HEK293 (cell line): ENCODE results near the gene FER1L5.

Source experiments
- CTCF ChIA-PET: fragments of 350-600 bp; formaldehyde crosslinking; extraction: SDS; loops from one replicate; lab custom pipeline; 2021; ENCODE audit warnings: antibody characterized with exemption; lab: Yijun Ruan, JAX
- POLR2A ChIA-PET: fragments of 300-600 bp; formaldehyde crosslinking; extraction: SDS; loops from one replicate; lab custom pipeline; 2020; ENCODE audit warnings: antibody characterized with exemption, inconsistent platforms; lab: Yijun Ruan, JAX
- H3K27ac ChIP-seq: fragments of 200-500 bp; sonication (Bioruptor generic); 2 replicates; pipeline ENCODE4 v1.5.1; 2014; ENCODE audit warnings: low read depth, low read length, control low read depth, inconsistent platforms; ENCODE audit errors: extremely low read depth
- H3K36me3 ChIP-seq, 2 experiments: fragments of 200-500 bp in 1 of 2; sonication (Bioruptor generic) in 1 of 2; 1 replicate in 1 of 2; 2 replicates in 1 of 2; pipeline ENCODE4 v1.5.1; 2014 to 2017; ENCODE audit warnings: inconsistent platforms in 2 of 2, low read length in 2 of 2; ENCODE audit not compliant: control insufficient read depth in 2 of 2, insufficient read depth in 1 of 2
- H3K4me1 ChIP-seq: fragments of 200-500 bp; sonication (Bioruptor generic); 2 replicates; pipeline ENCODE4 v1.5.1; 2014; ENCODE audit warnings: mild to moderate bottlenecking, low read length, inconsistent platforms; ENCODE audit not compliant: control insufficient read depth, insufficient read depth
- H3K4me3 ChIP-seq: 2 replicates; pipeline ENCODE4 v1.5.1; 2011; ENCODE audit warnings: low read depth, mild to moderate bottlenecking, control low read depth, low read length, moderate library complexity
- H3K9me3 ChIP-seq: fragments of 200-500 bp; sonication (Bioruptor generic); 2 replicates; pipeline ENCODE4 v1.5.1; 2014; ENCODE audit warnings: low read depth, low read length, inconsistent platforms; ENCODE audit not compliant: control insufficient read depth, insufficient read depth
- IKZF3 ChIP-seq: fragments of 450-650 bp; IDR thresholded peaks from 2 replicates; pipeline ENCODE4 v1.5.0; 2018; ENCODE audit warnings: missing biosample characterization, mild to moderate bottlenecking, missing genetic modification characterization, moderate library complexity
- SALL2 ChIP-seq: fragments of 450-650 bp; formaldehyde crosslinking; IDR thresholded peaks from 2 replicates; pipeline ENCODE4 v1.5.0; 2017; ENCODE audit warnings: missing biosample characterization, mild to moderate bottlenecking, missing genetic modification characterization, borderline replicate concordance
- SETDB1 ChIP-seq: IDR thresholded peaks from one replicate; pipeline ENCODE4 v1.6.1; 2017; ENCODE audit warnings: mild to moderate bottlenecking, low read length, moderate library complexity, mixed read lengths; ENCODE audit not compliant: insufficient read length
- SP7 ChIP-seq: fragments of 450-650 bp; formaldehyde crosslinking; IDR thresholded peaks from 2 replicates; pipeline ENCODE4 v1.5.1; 2016; ENCODE audit warnings: missing biosample characterization, missing genetic modification characterization
- ZBTB17 ChIP-seq: fragments of 450-650 bp; formaldehyde crosslinking; IDR thresholded peaks from 2 replicates; pipeline ENCODE4 v1.5.1; 2016; ENCODE audit warnings: missing biosample characterization, missing genetic modification characterization
- ZBTB8A ChIP-seq: fragments of 450-650 bp; formaldehyde crosslinking; IDR thresholded peaks from 2 replicates; pipeline ENCODE4 v1.5.1; 2016; ENCODE audit warnings: missing biosample characterization, missing genetic modification characterization
- ZIC2 ChIP-seq: fragments of 450-650 bp; formaldehyde crosslinking; IDR thresholded peaks from 2 replicates; pipeline ENCODE4 v1.5.1; 2016; ENCODE audit warnings: missing biosample characterization, missing genetic modification characterization
- ZNF112 ChIP-seq: fragments of 450-650 bp; formaldehyde crosslinking; IDR thresholded peaks from 2 replicates; pipeline ENCODE4 v1.5.0; 2017; ENCODE audit warnings: missing biosample characterization, missing genetic modification characterization
- ZNF169 ChIP-seq: fragments of 450-650 bp; formaldehyde crosslinking; IDR thresholded peaks from 2 replicates; pipeline ENCODE4 v1.5.1; 2016; ENCODE audit warnings: missing biosample characterization, missing genetic modification characterization
- ZNF302 ChIP-seq: fragments of 450-650 bp; formaldehyde crosslinking; IDR thresholded peaks from 2 replicates; pipeline ENCODE4 v1.5.1; 2016; ENCODE audit warnings: missing biosample characterization, missing genetic modification characterization, low read depth
- ZNF391 ChIP-seq: fragments of 450-650 bp; formaldehyde crosslinking; IDR thresholded peaks from 2 replicates; pipeline ENCODE4 v1.5.1; 2016; ENCODE audit warnings: low read depth, missing biosample characterization, missing genetic modification characterization, borderline replicate concordance
- ZNF433 ChIP-seq: fragments of 450-650 bp; formaldehyde crosslinking; IDR thresholded peaks from 2 replicates; pipeline ENCODE4 v1.5.1; 2016; ENCODE audit warnings: missing biosample characterization, missing genetic modification characterization, low read depth
- ZNF473 ChIP-seq: fragments of 450-650 bp; formaldehyde crosslinking; IDR thresholded peaks from 2 replicates; pipeline ENCODE4 v1.5.1; 2017; ENCODE audit warnings: missing biosample characterization, missing genetic modification characterization
- ZNF501 ChIP-seq: fragments of 450-650 bp; formaldehyde crosslinking; IDR thresholded peaks from 2 replicates; pipeline ENCODE4 v1.5.1; 2016; ENCODE audit warnings: missing biosample characterization, missing genetic modification characterization
- ZNF549 ChIP-seq: fragments of 450-650 bp; IDR thresholded peaks from 2 replicates; pipeline ENCODE4 v1.5.1; 2018; ENCODE audit warnings: missing biosample characterization, missing genetic modification characterization, mild to moderate bottlenecking, inconsistent platforms, moderate library complexity
- ZNF585B ChIP-seq: fragments of 450-650 bp; formaldehyde crosslinking; IDR thresholded peaks from 2 replicates; pipeline ENCODE4 v1.5.1; 2016; ENCODE audit warnings: missing biosample characterization, missing genetic modification characterization
- ZNF623 ChIP-seq: fragments of 450-650 bp; formaldehyde crosslinking; IDR thresholded peaks from 2 replicates; pipeline ENCODE4 v1.5.1; 2016; ENCODE audit warnings: missing biosample characterization, missing genetic modification characterization
- ZNF624 ChIP-seq: fragments of 450-650 bp; formaldehyde crosslinking; IDR thresholded peaks from 2 replicates; pipeline ENCODE4 v1.5.1; 2017; ENCODE audit warnings: missing biosample characterization, missing genetic modification characterization
- ZNF639 ChIP-seq: fragments of 450-650 bp; formaldehyde crosslinking; IDR thresholded peaks from 2 replicates; pipeline ENCODE4 v1.5.1; 2016; ENCODE audit warnings: missing biosample characterization, missing genetic modification characterization
- ZNF792 ChIP-seq: fragments of 450-650 bp; formaldehyde crosslinking; IDR thresholded peaks from 2 replicates; pipeline ENCODE4 v1.5.1; 2016; ENCODE audit warnings: missing biosample characterization, missing genetic modification characterization
- ZNF830 ChIP-seq: fragments of 450-650 bp; IDR thresholded peaks from 2 replicates; pipeline ENCODE4 v1.5.0; 2018; ENCODE audit warnings: missing biosample characterization, missing genetic modification characterization, low read depth, mild to moderate bottlenecking, moderate library complexity
- TF ChIP-seq, protein P1 (sequence below): fragments of 450-650 bp; formaldehyde crosslinking; IDR thresholded peaks from 2 replicates; pipeline ENCODE4 v1.5.1; 2016; ENCODE audit warnings: missing biosample characterization, missing genetic modification characterization

The FER1L5 gene

DNA sequence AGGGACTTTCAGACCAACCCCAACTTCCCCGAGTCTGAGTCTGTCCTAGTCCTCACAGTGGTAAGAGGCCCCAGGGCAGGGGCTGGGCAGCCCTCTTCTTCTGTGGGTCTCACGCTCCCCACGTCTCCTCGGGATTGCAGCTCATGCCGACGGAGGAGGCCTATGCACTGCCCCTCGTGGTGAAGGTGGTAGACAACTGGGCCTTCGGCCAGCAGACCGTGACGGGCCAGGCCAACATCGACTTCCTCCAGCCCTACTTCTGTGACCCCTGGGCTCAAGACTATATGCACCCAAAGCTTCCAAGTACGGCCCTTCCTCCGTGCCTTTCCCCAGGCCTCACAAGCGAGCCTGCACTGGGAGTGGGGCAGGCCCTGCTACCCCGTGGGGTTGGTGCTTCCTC, 53.0 kb downstream of the FER1L5 start (continued):
- TF ChIP-seq ZNF639 (tag by site-specific recombination) (no peak), ZNF624 (tag by site-specific recombination) (no peak), ZNF830 (tag by site-specific recombination) (no peak), ZNF391 (tag by site-specific recombination) (no peak), ZNF549 (tag by site-specific recombination) (no peak), SP7 (tag by site-specific recombination) (no peak), ZNF792 (tag by site-specific recombination) (no peak), ZBTB8A (no peak)
- TF ChIP-seq, protein P1, sequence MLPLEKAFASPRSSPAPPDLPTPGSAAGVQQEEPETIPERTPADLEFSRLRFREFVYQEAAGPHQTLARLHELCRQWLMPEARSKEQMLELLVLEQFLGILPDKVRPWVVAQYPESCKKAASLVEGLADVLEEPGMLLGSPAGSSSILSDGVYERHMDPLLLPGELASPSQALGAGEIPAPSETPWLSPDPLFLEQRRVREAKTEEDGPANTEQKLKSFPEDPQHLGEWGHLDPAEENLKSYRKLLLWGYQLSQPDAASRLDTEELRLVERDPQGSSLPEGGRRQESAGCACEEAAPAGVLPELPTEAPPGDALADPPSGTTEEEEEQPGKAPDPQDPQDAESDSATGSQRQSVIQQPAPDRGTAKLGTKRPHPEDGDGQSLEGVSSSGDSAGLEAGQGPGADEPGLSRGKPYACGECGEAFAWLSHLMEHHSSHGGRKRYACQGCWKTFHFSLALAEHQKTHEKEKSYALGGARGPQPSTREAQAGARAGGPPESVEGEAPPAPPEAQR, result no peak

DNA sequence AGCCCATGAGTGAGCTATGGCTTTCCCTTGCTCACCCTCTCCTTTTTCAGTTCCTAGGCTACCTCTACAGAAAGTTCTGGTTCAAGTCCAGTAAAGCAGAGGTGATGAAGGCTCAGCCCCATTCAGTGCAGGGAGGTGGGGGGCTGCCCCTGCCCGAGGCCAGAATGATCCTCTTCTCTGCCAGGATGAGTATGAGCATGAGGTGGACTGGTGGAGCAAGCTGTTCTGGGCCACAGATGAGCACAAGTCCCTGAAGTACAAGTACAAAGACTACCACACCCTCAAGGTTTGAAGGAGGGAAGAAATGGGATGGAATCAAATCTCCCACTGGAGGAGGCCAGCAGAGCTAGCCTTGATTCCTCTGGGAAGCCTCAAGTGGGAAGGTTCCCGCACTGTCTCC, 54.9 kb downstream of the FER1L5 start:
- TF ChIP-seq ZNF501 (tag by site-specific recombination), result no peak
- TF ChIP-seq ZNF433, result no peak
- TF ChIP-seq, protein P1, result no peak
- TF ChIP-seq ZNF473, result no peak
- no peak for TF ChIP-seq ZBTB17 (tag by site-specific recombination)
- TF ChIP-seq ZNF169 (tag by site-specific recombination), result no peak
- TF ChIP-seq SETDB1, result no peak
- TF ChIP-seq SALL2 (tag by site-specific recombination), result no peak
- TF ChIP-seq IKZF3 (tag by site-specific recombination), result no peak
- no peak for TF ChIP-seq ZNF585B (tag by site-specific recombination)
- no peak for TF ChIP-seq ZIC2 (tag by site-specific recombination)
- TF ChIP-seq SP7 (tag by site-specific recombination), result no peak
- no peak for TF ChIP-seq ZNF112
- TF ChIP-seq ZNF302 (tag by site-specific recombination), result no peak
- no peak for TF ChIP-seq ZNF623 (tag by site-specific recombination)
- H3K9me3 ChIP-seq, result no peaks in the 10 kb centered on the region
- CTCF ChIA-PET, result interaction anchor here (1.0 kb wide), 1 partner anchor 64 kb away, joined by 3 read pairs; no protein-coding TSS in a partner anchor
- H3K4me3 ChIP-seq, result no peak overlapping the region
- H3K27ac ChIP-seq, result no peak overlapping the region
- POLR2A ChIA-PET, result no interaction called here
- peaks cover 0 to 7% of the 10 kb centered on the region in 2 experiments; a peak in 1 of 3 replicates for H3K36me3 ChIP-seq
- H3K4me1 ChIP-seq, result no peaks in the 10 kb centered on the region
